A673 (cell line): ENCODE measurements around the gene CDK2. TPM values are rescaled to one million over a fixed set of nuclear protein-coding genes. Genes with fewer than 3 reads are reported as not detected.
A peak's percentile ranks its signal among the peaks of the same experiment; 100 is the strongest.
"Not testable (repeated sequence)": the region's sequence is repeated elsewhere in the genome, so short reads cannot be mapped to it uniquely, and the experiment has no call there.

ENCODE experiments used
- BruUV-seq: library from RNA; stranded (reverse); fragments of 400-500 nt; replicated peaks from 2 replicates; lab custom pipeline; 2021; lab: Mats Ljungman, UMichigan
- CTCF ChIA-PET: fragments of 300-600 bp; sonication (Branson Sonifier 250); formaldehyde crosslinking; loops from one replicate; lab custom pipeline; 2022; ENCODE audit warnings: antibody characterized with exemption; lab: Charles Lee
- POLR2A ChIA-PET: fragments of 300-600 bp; sonication (Branson Sonifier 250); formaldehyde crosslinking; loops from one replicate; lab custom pipeline; 2022; ENCODE audit warnings: antibody characterized with exemption; ENCODE audit not compliant: low non-redundant PET; lab: Charles Lee
- DNase-seq: peaks from one replicate; pipeline ENCODE4 v3.0.0-alpha.2; 2015; ENCODE audit warnings: low spot score
- H3K27ac ChIP-seq: fragments of 200-600 bp; sonication (generic); 2 replicates; pipeline ENCODE4 v1.5.1; 2016; ENCODE audit warnings: mixed run types, low read depth, mild to moderate bottlenecking, mixed read lengths, antibody characterized with exemption, low read length; ENCODE audit not compliant: poor library complexity, severe bottlenecking
- H3K27me3 ChIP-seq: fragments of 200-600 bp; sonication (generic); replicated peaks from 2 replicates; pipeline ENCODE4 v1.6.1; 2017; ENCODE audit warnings: mixed run types, low read depth, mild to moderate bottlenecking, mixed read lengths, antibody characterized with exemption, low read length; ENCODE audit not compliant: insufficient read depth, poor library complexity
- H3K36me3 ChIP-seq: fragments of 200-600 bp; sonication (generic); 2 replicates; pipeline ENCODE4 v1.6.1; 2016; ENCODE audit warnings: mixed run types, mild to moderate bottlenecking, mixed read lengths, antibody characterized with exemption, low read length; ENCODE audit not compliant: insufficient read depth, poor library complexity, severe bottlenecking
- H3K4me1 ChIP-seq: fragments of 200-600 bp; sonication (generic); 2 replicates; pipeline ENCODE4 v1.6.1; 2017; ENCODE audit warnings: mixed run types, mild to moderate bottlenecking, mixed read lengths, antibody characterized with exemption, low read length; ENCODE audit not compliant: insufficient read depth, poor library complexity, severe bottlenecking
- H3K4me3 ChIP-seq: fragments of 200-600 bp; sonication (generic); 2 replicates; pipeline ENCODE4 v1.5.1; 2016; ENCODE audit warnings: low read depth, mixed run types, mild to moderate bottlenecking, mixed read lengths, low read length; ENCODE audit not compliant: poor library complexity, severe bottlenecking
- H3K9me3 ChIP-seq: fragments of 200-600 bp; sonication (generic); 2 replicates; pipeline ENCODE4 v1.6.1; 2016; ENCODE audit warnings: mixed run types, low read depth, mild to moderate bottlenecking, mixed read lengths, antibody characterized with exemption, low read length; ENCODE audit not compliant: poor library complexity, severe bottlenecking
- CTCF ChIP-seq: fragments of 300-800, 200-600 bp; sonication (generic); conservative IDR thresholded peaks from 2 replicates; pipeline ENCODE4 v1.5.1; 2017; ENCODE audit warnings: low read depth, mild to moderate bottlenecking, antibody characterized with exemption, low read length, moderate library complexity, mixed read lengths
- EZH2 ChIP-seq: fragments of 200-600 bp; sonication (generic); IDR thresholded peaks from 2 replicates; pipeline ENCODE4 v1.6.1; 2017; ENCODE audit warnings: borderline replicate concordance, low read depth, mild to moderate bottlenecking, mixed read lengths, antibody characterized with exemption, low read length; ENCODE audit not compliant: poor library complexity, severe bottlenecking
- intact Hi-C: fragments of 100-400 bp; cut with micrococcal nuclease; formaldehyde crosslinking; loops from one replicate; pipeline ENCODE4 v1.10.0; 2022; ENCODE audit not compliant: unreplicated experiment
- total RNA-seq: library from RNA; stranded (reverse); gene quantifications from 2 replicates; pipeline ENCODE4 v1.2.3, GENCODE V29; 2021

The CDK2 gene
- total RNA-seq, 1 experiment from 2014 or later: 103 TPM

DNA sequence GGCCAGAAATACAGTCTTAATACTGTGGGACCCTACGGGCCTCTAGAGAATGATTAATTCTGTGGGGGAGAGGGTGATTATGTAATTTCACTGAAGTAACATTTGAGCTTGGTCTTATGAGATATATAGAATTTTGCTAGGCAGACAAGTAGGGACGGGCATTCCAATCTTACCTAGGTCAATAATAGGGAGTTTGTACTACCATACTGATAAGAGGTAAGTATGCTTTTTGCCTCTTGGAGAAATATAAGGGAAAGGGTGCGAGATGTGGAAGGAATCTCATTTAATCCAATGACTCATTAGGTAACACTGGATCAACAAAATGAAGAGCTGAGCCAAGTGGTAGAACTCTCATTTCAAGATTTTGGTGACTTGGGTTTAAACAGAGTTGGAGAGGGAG lies 12.4 kb downstream of the CDK2 start:
- CTCF ChIA-PET: no interaction called here
- peaks cover 11% of the 10 kb centered on the region for H3K36me3 ChIP-seq
- H3K9me3 ChIP-seq: no peaks in the 10 kb centered on the region

DNA sequence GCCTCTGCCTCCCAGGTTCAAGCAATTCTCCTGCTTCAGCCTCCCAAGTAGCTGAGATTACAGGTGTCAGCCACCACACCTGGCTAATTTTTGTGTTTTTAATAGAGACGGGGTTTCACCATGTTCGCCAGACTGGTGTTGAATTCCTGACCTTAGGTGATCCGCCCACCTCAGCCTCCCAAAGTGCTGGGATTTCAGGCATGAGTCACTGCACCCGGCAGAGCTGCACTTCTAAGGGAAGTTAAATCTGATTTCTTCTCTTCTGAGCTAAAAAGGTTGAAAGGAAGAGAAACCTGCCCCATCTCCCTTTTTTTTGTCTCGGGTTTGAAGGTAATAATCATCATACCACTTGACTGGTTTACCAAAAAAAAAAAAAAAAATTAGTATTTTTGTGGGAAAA lies 15.3 kb downstream of the CDK2 start:
- H3K4me1 ChIP-seq, H3K9me3 ChIP-seq, DNase-seq, POLR2A ChIA-PET, BruUV-seq, H3K27ac ChIP-seq, H3K27me3 ChIP-seq, H3K4me3 ChIP-seq, intact Hi-C loops: not testable (repeated sequence)
- H3K36me3 ChIP-seq: peaks cover 18% of the 10 kb centered on the region
- CTCF ChIA-PET: interaction anchor here (0.7 kb wide), 1 partner anchor 14 kb away, joined by 8 read pairs; no protein-coding TSS in a partner anchor

More for the DNA sequence above, 12.4 kb downstream of the CDK2 start:
- intact Hi-C loops: no loop called here
- no peak overlapping the region for H3K4me3 ChIP-seq
- no peak for TF ChIP-seq CTCF
- no peak for TF ChIP-seq EZH2
- no peaks in the 10 kb centered on the region for H3K4me1 ChIP-seq
- no peak overlapping the region for H3K27ac ChIP-seq
- POLR2A ChIA-PET: no interaction called here
- BruUV-seq: no TSS peak
- no peaks in the 10 kb centered on the region for H3K27me3 ChIP-seq
- no peak for DNase-seq

DNA sequence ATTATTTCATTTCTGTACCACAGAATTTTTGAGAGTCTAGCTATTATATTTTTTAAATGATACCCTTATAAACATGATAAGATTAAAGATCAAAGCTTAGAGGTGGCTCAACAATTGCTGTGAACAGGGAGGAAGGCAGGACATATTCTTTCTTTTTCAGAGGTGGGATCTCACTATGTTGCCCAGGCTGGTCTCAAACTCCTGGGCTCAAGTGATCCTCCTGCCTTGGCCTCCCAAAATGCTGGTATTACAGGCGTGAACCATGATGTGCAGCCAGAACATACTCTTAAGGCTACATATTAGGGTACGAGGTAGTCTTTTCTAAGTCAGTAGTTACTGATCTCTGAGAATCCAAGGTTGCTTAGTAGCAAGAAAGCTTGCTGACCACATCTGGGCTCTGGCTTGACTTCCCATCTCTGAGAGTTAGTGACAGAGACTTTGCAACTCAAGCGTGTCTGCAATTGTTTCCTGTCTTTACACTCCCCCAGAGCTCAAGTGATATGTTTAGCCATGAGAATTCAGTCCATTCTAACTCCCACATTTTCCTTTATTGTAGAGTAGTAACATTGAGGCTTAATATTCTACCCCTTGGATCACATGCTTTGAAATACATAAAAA lies 15.8 kb downstream of the CDK2 start:
- no peaks in the 10 kb centered on the region for H3K4me1 ChIP-seq
- no peaks in the 10 kb centered on the region for H3K27me3 ChIP-seq
- peak overlapping the region; percentile 47 for H3K27ac ChIP-seq
- H3K9me3 ChIP-seq: no peaks in the 10 kb centered on the region
- CTCF ChIA-PET: interaction anchor here (0.7 kb wide), 1 partner anchor 14 kb away, joined by 8 read pairs; no protein-coding TSS in a partner anchor
- BruUV-seq: no TSS peak
- no peak for TF ChIP-seq CTCF
- TF ChIP-seq EZH2: no peak
- POLR2A ChIA-PET: no interaction called here
- H3K4me3 ChIP-seq: no peak overlapping the region
- DNase-seq: peak; percentile 61
- H3K36me3 ChIP-seq: peaks cover 20% of the 10 kb centered on the region
- intact Hi-C loops: no loop called here
